CD1c-positive myeloid dendritic cell (primary cell): Measurements from ENCODE around the gene PEPD.

ENCODE experiments used
- DNase-seq: peaks from one replicate; pipeline ENCODE4 v3.0.0-alpha.2; 2016; ENCODE audit errors: extremely low spot score

PEPD gene

DNA sequence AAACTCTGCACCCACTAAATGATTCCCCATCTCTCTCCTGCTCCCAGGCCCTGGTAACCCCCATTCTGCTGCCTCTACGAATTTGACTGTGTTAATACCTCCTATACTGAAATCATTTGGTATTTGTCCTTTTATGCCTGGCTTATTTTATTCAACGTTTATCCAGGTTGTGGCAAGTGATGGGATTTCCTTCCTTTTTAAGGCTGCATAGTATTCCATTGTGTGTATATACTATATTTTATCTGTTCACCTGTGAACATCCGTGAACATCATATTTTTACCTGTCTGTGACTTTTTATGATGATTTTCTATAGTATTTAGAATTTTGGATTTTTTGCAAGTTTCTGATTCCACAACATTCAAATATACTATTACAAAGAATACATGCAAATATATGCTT, 162.0 kb downstream of the PEPD start:
- DNase-seq, result no peak

DNA sequence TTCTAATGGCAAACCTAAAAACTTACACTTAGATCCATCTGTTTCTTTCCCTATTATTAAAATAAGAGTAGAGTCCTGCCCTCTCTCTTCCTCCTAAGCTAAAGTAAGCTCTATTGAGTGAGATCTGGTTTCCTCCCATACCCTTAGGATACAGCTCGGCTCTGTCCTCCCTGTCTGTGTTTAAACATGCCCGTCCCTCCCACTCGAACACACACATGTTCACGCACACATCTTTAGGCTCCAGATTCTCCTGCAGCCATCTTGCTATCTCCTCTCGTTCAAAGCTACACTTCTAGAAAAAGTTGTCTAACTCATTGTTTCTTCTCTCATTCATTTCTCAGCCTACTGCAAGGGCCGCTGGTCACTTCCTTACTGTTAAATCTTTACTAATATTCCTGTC, 163.2 kb downstream of the PEPD start:
- no peak for DNase-seq

DNA sequence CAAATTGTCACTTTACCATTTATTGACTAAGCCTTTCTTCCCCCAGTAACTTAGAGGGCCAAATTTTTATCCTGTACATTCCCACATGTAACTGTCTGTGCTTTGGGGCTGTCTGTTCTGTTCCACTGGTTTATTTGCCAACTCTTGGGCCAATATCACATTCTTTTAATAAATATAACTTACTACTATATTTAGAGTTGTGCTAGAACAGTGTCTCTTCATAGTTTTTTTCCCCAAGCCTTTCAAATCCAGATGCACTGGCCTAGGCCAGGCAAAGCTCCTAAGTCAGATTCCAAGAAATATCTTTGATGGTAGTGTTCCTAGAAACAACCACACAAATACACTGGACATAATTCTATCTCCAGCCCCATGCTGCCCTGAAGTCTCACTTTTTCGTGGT, 164.0 kb downstream of the PEPD start:
- DNase-seq, result no peak

DNA sequence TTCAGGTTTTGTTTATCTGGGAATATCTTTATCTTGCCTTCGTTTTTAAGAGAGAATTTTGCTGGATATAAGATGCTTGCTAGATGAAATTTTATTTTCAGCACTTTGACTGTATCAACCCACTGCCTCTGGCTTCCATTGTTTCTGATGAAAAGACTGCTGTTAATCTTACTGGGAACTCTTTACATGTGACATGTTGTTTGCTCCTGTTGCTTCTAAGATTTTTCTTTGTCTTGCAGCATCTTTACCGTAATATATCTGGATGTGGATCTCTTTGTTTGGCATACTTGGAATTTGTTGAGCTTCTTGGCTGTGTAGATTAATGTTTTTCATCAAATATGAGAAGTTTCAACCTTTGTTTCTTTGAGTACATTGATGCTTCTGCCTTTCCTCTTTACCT, 166.1 kb downstream of the PEPD start:
- DNase-seq, result no peak

DNA sequence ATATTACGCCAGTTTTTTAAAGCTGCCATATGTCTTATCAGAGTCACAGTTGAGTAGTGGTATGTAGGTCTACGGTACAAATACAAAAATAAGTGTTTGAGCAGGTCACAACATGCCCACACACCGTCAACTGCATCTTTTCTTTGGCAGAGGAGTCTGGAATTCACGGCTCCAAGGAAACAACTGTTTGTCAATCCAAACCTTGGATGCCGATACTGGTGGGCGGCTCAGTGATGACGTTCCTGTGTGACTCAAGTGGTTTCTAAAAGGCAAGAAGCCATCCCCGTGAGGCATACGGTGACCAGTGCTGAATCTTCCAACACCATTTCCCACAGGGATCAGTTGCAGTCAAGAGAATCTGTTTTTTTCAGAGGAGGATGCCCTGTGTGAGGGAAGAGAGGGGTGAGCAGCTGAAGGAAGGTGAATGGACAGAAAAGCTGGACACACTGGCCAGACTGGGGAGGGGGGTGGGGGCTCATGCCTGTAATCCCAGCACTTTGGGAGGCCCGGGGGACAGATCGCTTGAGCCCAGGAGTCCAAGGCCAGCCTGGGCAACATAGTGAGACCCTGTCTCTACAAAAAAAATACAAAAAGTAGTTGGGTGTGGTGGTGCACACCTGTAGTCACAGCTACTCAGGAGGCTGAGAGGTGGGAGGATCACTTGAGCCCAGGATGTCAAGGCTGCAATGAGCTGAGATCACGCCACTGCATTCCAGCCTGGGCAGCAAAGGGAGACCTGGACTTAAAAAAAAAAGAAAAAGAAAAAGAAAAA, 170.9 kb downstream of the PEPD start:
- peak; percentile 32 for DNase-seq

DNA sequence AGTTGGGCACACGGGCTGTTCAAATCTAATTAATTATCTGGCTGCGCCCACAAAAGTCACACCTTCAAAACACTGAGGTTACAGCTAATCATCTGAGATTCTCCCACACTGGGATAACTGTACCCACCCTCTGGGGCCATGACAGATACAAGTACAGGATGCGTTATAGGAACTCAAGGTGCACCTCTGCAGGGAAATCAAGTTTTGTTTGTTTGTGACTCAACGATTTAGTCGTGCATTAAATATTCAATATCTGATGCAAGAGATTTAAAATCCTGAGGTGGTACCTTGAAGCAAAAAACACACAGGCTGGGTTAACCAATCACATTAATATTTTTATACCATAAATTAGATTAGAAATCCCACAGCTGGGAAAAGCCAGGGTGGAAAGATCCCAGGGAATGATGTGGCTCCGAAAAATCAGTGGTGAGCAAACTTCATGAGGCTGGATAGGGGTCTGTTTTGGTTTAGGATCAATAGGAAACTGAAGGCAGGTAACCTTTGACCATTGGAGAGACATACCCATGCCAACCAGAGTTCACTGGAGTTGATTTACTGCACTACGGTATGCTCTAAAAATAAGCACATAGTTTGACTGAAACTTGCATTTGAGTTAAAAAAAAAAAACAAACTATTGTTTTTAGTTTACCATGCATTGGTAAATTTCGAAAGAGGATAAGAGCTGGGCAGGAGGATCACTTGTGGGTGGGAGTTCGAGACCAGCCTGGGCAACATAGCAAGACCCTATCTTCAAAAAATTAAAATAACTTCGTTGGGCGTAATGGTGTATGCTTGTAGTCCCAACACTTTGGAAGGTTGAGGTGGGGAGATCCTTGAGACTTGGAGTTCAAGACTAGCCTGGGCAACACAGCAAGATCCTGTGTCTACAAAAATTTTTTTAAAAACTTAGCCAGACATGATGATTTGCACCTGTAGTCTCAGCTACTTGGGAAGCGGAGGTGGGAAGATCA, 172.0 kb downstream of the PEPD start:
- DNase-seq, result no peak

DNA sequence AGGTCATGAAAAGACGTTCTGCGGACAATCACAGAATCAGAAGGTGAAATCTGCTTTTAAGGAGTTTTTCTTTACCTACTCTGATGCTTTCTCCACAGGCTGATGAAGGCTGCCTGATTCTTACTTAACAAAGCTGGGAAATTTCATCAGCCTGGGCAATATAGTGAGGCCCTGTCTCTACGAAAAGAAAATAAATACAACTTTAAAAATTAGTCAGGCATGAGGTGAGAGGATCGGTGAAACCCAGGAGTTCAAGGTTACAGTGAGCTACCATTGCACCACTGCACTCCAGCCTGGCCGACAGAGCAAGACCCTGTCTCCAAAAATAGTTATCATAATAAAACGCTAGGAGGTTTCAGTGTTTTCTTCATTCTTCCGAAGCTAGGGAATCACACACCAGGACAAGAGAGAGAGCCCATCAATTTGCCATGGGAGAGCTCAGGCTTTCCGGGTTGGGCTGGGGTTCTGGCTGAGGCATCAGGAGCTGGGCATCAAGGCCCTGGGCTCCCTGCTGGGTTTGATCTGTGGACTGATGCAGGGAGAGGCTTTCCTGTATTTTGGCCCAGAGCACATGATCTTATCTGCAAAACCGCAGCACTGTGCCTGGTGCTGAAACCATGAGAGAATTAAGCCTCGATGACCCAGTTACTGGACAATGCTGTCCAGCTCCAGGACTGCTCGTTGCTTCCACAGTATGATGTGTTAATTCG, 173.1 kb downstream of the PEPD start:
- DNase-seq, result no peak

DNA sequence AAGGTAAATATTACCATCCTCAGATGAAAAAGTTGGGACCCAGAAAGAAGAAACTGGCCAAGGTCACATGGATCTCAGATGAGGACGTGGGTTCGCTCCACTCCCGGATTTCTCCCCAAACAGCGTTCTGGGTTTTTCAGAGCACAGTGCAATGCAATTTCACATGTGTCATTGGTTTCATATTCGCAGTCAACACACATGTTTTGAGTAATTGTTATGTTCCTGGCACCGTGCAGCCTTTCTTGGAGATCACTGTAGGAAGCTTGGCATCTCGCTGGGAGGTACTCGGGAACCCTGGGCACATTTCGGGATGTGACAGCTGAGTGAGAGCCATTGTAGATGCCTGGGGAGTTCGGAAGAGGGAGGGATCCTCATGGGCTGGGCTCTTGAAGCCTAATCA, 174.3 kb downstream of the PEPD start:
- no peak for DNase-seq

DNA sequence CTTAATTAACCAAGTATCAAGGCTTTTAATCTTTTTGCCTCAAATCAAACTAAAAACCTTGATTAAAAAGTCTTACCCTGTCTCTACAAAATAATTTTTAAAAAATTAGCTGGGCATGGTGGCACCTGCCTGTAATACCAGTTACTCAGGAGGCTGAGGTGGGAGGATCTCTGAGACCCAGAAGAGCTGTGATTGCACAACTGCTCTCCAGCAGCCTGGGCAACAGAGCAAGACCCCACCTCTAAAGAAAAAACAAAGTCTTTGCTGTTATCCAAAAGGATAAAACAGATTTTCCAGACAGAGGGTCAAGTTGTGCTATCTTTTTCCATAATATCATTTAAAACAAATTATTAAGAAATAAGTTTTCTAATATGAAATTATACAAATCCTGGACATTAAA, 174.9 kb downstream of the PEPD start:
- no peak for DNase-seq

DNA sequence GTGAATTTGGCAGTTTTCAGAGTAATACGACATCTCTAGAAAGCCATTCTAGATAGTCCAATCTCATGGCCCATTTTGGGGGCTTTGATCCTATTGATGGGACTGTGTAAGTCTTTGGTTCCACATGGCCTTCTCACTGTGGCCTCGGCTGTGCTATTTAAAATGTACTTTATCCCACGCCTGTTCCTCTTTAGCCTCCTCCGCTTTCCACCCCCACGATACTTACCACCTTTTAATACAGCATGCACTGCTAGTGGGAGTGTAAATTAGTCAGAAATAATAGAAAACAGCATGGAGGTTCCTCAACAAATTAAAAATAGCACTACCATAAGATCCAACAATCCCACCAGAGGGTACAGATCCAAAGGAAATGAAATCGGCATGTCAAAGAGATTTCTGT, 176.4 kb downstream of the PEPD start:
- peak; percentile 50 for DNase-seq

DNA sequence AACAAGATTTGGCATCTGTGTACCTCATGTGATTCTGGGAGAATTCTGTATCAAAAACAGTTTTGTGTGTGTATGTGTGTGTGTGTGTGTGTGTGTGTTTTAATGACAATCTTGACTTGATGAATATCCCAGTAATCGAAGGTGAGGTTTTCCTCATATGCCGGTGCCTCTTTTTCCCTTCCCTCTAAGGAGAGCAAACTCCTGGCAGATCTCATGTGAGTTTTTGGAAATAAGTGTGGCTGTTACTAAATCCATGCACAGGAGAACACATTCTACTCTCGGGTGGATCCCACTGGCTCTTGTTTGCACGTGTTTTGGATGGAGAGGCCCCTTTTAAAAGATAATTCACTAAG, 177.0 kb downstream of the PEPD start:
- no peak for DNase-seq

DNA sequence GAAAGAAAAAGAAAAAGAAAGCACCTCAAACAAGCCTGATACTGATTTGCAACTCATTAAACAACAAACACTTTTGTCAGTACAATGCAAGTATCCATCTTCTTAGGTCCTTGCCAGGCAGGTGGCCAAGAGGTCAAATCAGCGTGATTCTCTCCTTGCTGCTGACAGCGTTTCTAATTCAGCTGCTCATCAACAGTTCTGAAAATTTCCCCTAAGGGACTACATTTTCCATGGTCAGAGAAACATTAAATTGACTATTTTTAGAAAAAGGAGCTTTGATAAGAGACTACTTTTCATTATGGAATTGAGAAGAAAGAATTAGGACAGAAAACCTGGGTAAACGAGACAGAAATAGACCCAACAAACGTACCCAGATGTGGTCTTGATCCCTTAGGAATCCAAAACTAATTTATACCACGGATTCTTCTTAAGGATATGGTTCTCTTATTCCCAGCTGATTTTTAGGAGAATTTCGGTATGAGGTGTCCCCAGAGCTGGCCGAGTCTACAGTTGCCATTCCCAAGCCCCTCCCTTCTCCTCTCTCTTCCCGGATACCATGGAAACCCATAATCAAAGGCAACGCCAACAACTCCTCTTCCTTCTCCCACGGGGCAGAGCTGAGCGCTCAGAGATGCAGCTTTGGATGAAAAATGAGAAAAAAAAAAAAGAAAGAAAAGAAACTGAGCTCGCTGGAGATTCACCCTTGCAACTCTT, 177.6 kb downstream of the PEPD start:
- no peak for DNase-seq

DNA sequence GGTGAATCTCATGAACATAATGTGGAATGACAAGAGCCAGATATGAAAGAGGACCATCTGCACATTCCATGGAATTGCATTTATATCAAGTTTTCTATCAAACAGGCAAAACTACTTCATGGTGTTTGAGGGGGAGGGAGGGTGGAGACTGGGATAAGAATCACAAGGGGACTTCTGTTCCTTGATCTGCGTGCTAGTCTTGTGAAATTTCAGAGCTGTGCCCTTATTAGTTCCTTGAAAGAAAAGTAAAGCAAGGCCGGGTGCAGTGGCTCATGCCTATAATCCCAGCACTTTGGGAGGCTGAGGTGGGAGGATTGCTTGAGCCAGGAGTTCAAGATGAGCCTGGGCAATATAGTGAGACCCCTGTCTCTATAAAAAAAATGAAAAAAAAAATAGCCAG, 178.3 kb downstream of the PEPD start:
- peak; percentile 10 for DNase-seq

DNA sequence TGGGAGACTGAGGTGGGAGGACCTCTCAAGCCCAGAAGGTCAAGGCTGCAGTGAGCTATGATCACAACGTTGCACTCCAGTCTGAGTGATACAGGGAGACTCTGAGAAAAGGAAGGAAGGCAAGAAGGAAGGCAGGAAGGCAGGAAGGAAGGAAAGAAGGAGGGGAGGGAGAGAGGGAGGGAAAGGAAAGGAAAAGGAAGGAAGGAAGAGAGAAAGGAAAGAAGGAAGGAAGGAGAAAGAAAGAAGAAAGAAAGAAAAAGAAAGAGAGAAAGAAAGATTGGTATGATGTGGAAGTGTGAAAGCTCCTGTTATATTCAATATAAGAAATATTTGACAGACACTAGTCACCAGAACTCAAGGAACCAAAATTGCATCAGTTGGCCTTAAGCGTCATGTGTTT, 180.6 kb downstream of the PEPD start:
- DNase-seq, result no peak

DNA sequence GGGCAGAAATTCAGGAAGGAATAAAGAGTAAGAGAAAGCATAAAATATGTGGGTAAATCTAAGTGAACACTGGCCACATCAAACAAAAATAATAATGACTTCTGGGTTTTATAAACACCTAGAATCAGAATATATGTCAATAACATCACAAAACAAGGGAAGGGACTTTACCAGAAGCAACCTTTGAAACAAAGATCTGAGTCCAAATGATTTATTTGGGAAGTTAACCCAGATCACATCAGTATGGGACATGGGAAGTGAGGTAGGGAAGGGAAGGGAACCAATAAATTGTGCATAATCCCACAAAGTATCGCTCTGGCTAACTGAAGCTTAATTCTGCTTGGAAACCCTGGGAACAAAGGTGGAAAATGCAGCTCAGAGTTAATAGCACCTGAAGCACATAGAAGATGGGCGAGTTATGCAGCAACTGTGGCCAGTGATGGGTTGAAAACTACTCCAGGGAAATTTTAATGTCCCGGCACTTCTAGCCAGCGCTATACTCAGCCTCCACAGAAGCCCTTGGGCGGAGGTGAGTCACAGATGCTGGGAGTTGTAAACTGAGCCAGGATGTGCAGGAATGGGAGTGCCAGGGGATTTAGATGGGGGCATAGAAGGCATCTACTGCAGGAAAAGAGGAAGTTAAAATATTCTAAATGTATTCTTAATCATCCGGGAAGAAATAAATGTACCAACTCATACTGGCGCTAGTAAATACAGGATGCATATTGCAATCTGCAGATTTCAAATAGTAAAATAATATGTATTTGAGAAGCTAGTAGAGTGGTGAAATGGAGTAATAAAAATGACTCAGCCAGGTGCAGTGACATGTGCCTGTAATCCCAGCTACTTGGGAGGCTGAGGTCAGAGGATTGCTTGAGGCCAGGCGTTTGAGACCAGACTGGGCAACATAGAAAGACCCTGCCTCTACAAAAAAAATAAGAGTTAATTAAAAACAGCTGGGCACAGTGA, 182.3 kb downstream of the PEPD start:
- DNase-seq, result peak; percentile 9
